Stomach (tissue), 9 donors: ENCODE measurements around the gene GSG1L. TPM values are rescaled to one million over a fixed set of nuclear protein-coding genes. Genes with fewer than 3 reads are reported as not detected.

Experiments
- DNase-seq, 2 donors: peaks; one replicate each; pipeline versions ENCODE4 v3.0.0 to v3.0.0-alpha.2; 2013 to 2019
- H3K27ac ChIP-seq, 5 donors: fragments of 200-600 bp in 4 of 5; sonication (generic) in 4 of 5; one replicate each; pipeline ENCODE4 v1.5.1; 2013 to 2019; ENCODE audit warnings: mild to moderate bottlenecking in 1 of 5, moderate library complexity in 1 of 5
- H3K27me3 ChIP-seq, 3 donors: fragments of 200-600 bp; sonication (generic); one replicate each; pipeline ENCODE4 v1.5.1; 2017 to 2019; ENCODE audit warnings: mixed run types in 1 of 3
- H3K36me3 ChIP-seq, 4 donors: fragments of 200-600 bp; sonication (generic); 1 replicate in 3 of 4; 2 replicates in 1 of 4; pipeline ENCODE4 v1.5.1; 2016 to 2019
- H3K4me1 ChIP-seq, 4 donors: fragments of 200-600 bp; sonication (generic); one replicate each; pipeline ENCODE4 v1.5.1; 2016 to 2019
- H3K4me3 ChIP-seq, 4 donors: fragments of 200-600 bp; sonication (generic) in 3 of 4; one replicate each; pipeline ENCODE4 v1.5.1; 2016 to 2019; ENCODE audit warnings: mild to moderate bottlenecking in 1 of 4
- H3K9me3 ChIP-seq, 4 donors: fragments of 200-600 bp; sonication (generic); one replicate each; pipeline ENCODE4 v1.5.1; 2016 to 2019
- CTCF ChIP-seq, 7 experiments: fragments of 450-650 bp in 4 of 7; fragments of 200-600 bp in 3 of 7; sonication (generic) in 3 of 7; IDR thresholded peaks; one replicate each; pipeline ENCODE4 v1.5.1; 2016 to 2019; ENCODE audit warnings: antibody characterized with exemption in 7 of 7, control low read depth in 2 of 7, mild to moderate bottlenecking in 1 of 7
- EP300 ChIP-seq: sonication (generic); formaldehyde crosslinking; IDR thresholded peaks from one replicate; pipeline ENCODE4 v1.6.1; 2017; ENCODE audit warnings: antibody characterized with exemption
- POLR2A ChIP-seq, 4 donors: fragments of 450-650 bp; IDR thresholded peaks; one replicate each; pipeline ENCODE4 v1.6.1; 2016; ENCODE audit warnings: antibody characterized with exemption in 4 of 4, control low read depth in 2 of 4, mild to moderate bottlenecking in 1 of 4, moderate library complexity in 1 of 4
- POLR2AphosphoS5 ChIP-seq, 3 donors: sonication (generic); formaldehyde crosslinking; IDR thresholded peaks; one replicate each; pipeline ENCODE4 v1.6.1; 2016; ENCODE audit warnings: antibody characterized with exemption in 3 of 3
- WGBS, 5 donors: extraction: QIAGEN DNeasy Blood & Tissue Kit in 3 of 5; methylation state at CpG; one replicate each; pipeline versions ENCODE4 v1.1.5 to v1.1.7; 2013 to 2018; 5-methylcytosine and 5-hydroxymethylcytosine counted together
- intact Hi-C: fragments of 100-400 bp; cut with DNase I; formaldehyde crosslinking; loops from one replicate; pipeline ENCODE4 v1.15.1; 2023; ENCODE audit warnings: low total_unique reads
- polyA plus RNA-seq, 3 donors: library from polyadenylated mRNA; stranded (reverse); fragments of 200-250 nt; gene quantifications; one replicate each; pipeline ENCODE4 v1.2.3, GENCODE V29; 2013
- total RNA-seq, 5 donors: library from RNA; depleted of rRNA; stranded (reverse); fragments of >200 nt; gene quantifications; one replicate each; pipeline versions ENCODE4 v1.1.0 to v1.2.3, GENCODE V29; 2014 to 2016
- donor health status: healthy with polysubstance abuse.
- donor health status: Bipolar disorder and iron deficiency.
- donor health status: healthy.

GSG1L gene
- total and polyA plus RNA-seq, 8 donors = 0.06 TPM; not detected in 7

GRCh38 chr16:28090646-28091377, 27.3 kb upstream of the GSG1L start:
- TF ChIP-seq CTCF (IDR thresholded peaks at IDR 0.05) (no peak), EP300 (no peak), POLR2AphosphoS5 (IDR thresholded peaks at IDR 0.05) (no peak), POLR2A (IDR thresholded peaks at IDR 0.05) (no peak)
- H3K9me3 ChIP-seq = no peaks in the 10 kb centered on the region
- peaks cover 0 to 7% (median 3%) of the 10 kb centered on the region in 4 donors for H3K36me3 ChIP-seq
- no peak overlapping the region for H3K4me3 ChIP-seq
- DNase-seq = no peak
- H3K27ac ChIP-seq = no peak overlapping the region
- H3K27me3 ChIP-seq = no peaks in the 10 kb centered on the region
- H3K4me1 ChIP-seq = no peaks in the 10 kb centered on the region
- 75 to 83% (median 79%) methylated on average over 19 of the region's 19 CpGs for WGBS, 5 donors
- intact Hi-C loops = no loop called here

GRCh38 chr16:28089992-28090365, 26.5 kb upstream of the GSG1L start:
- TF ChIP-seq POLR2A (IDR thresholded peaks at IDR 0.05) (no peak), EP300 (no peak), CTCF (IDR thresholded peaks at IDR 0.05) (no peak), POLR2AphosphoS5 (IDR thresholded peaks at IDR 0.05) (no peak)
- H3K27me3 ChIP-seq = no peaks in the 10 kb centered on the region
- intact Hi-C loops = no loop called here
- H3K4me3 ChIP-seq = no peak overlapping the region
- peaks cover 0 to 5% (median 0%) of the 10 kb centered on the region in 4 donors for H3K36me3 ChIP-seq
- 82 to 88% (median 85%) methylated on average over 7 of the region's 7 CpGs for WGBS, 5 donors
- no peaks in the 10 kb centered on the region for H3K4me1 ChIP-seq
- H3K9me3 ChIP-seq = no peaks in the 10 kb centered on the region
- H3K27ac ChIP-seq = no peak overlapping the region
- DNase-seq = no peak

GRCh38 chr16:28089205-28089991, 25.9 kb upstream of the GSG1L start:
- H3K9me3 ChIP-seq = no peaks in the 10 kb centered on the region
- intact Hi-C loops = no loop called here
- no peaks in the 10 kb centered on the region for H3K27me3 ChIP-seq
- no peak for TF ChIP-seq CTCF (IDR thresholded peaks at IDR 0.05)
- TF ChIP-seq POLR2A (IDR thresholded peaks at IDR 0.05) = no peak
- TF ChIP-seq POLR2AphosphoS5 (IDR thresholded peaks at IDR 0.05) = no peak
- TF ChIP-seq EP300 = no peak
- WGBS, 5 donors = 88 to 98% (median 93%) methylated on average over 3 of the region's 3 CpGs
- H3K36me3 ChIP-seq = peaks cover 0 to 5% (median 0%) of the 10 kb centered on the region in 4 donors
- H3K27ac ChIP-seq = no peak overlapping the region
- no peaks in the 10 kb centered on the region for H3K4me1 ChIP-seq
- H3K4me3 ChIP-seq = no peak overlapping the region
- no peak for DNase-seq

- no peaks in the 10 kb centered on the region for H3K9me3 ChIP-seq
- no peak overlapping the region for H3K27ac ChIP-seq
- H3K36me3 ChIP-seq = no peaks in the 10 kb centered on the region
- no peak overlapping the region for H3K4me3 ChIP-seq
- 75 to 90% (median 82%) methylated on average over 7 of the region's 7 CpGs for WGBS, 5 donors
- no peaks in the 10 kb centered on the region for H3K27me3 ChIP-seq
- TF ChIP-seq CTCF (IDR thresholded peaks at IDR 0.05) (no peak), POLR2AphosphoS5 (IDR thresholded peaks at IDR 0.05) (no peak), POLR2A (IDR thresholded peaks at IDR 0.05) (no peak), EP300 (no peak)
- peaks cover 0 to 1% (median under 1%) of the 10 kb centered on the region in 4 donors for H3K4me1 ChIP-seq
- intact Hi-C loops = no loop called here
- no peak for DNase-seq
These were observed 24.3 kb upstream of the GSG1L start for GRCh38 chr16:28087675-28088300.
